ENCODE measurements around the gene SGSH. TPM values are rescaled to one million over a fixed set of nuclear protein-coding genes. Genes with fewer than 3 reads are reported as not detected.

Gene SGSH
- total RNA-seq, 4 donors from 2014 or later: 14.4 to 39.7 (median 38.4) TPM

DNA sequence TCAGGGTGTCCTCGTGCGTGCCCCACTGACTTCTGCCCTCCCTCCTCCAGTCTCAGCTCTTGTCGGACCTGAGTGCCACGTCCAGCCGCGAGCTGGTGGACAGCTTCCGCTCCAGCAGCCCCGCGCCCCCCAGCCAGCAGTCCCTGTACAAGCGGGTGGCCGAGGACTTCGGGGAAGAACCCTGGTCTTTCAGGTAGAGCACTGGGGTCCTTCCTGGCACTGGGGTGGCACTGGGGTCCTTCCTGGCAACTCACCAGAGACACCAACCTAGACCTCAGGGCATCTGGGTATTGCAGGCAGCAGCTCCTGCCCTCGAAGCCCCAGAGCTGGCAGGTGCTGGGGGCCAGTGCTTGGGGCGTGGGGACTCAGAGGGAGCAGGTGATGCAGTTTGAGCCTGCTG lies 25.0 kb downstream of the SGSH start:
- TF ChIP-seq CTCF (IDR thresholded peaks at IDR 0.05) (no peak), POLR2A (IDR thresholded peaks at IDR 0.05) (no peak)
- Histone ChIP-seq H3K9me3 (no peaks in the 10 kb centered on the region), H3K27ac (no peak overlapping the region), H3K27me3 (no peaks in the 10 kb centered on the region), H3K4me1 (no peaks in the 10 kb centered on the region), H3K4me3 (no peak overlapping the region), H3K36me3 (no peaks in the 10 kb centered on the region)
- intact Hi-C loops (cut with DNase I; ENCODE audit: low total_unique reads): no loop called here
- DNase-seq: no peak

GRCh38 chr17:80191865-80192661 lies 28.1 kb downstream of the SGSH start:
- Histone ChIP-seq H3K4me1 (no peaks in the 10 kb centered on the region), H3K4me3 (no peak overlapping the region), H3K27me3 (no peaks in the 10 kb centered on the region), H3K9me3 (no peaks in the 10 kb centered on the region), H3K27ac (no peak overlapping the region), H3K36me3 (no peaks in the 10 kb centered on the region)
- no peak for DNase-seq
- intact Hi-C loops (cut with DNase I; ENCODE audit: low total_unique reads): no loop called here
- TF ChIP-seq POLR2A (IDR thresholded peaks at IDR 0.05) (no peak), CTCF (IDR thresholded peaks at IDR 0.05) (no peak)

DNA sequence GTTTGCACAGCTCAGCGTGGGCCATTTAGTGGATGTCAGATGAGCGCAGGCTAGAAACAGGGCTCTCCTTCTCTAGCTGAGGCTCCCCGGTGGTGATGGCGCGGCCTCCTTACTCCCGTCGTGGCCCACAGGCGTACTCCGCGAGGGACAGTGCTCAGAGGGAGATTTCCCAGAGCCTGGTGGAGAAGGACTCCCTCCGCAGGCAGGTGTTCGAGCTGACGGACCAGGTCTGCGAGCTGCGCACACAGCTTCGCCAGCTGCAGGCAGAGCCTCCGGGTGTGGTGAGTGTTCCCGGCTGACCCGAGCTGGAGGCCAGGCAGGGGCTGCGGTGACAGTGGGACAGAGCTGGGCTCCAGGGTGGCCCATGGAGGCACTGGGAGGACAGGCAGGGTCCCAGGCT lies 28.9 kb downstream of the SGSH start:
- Histone ChIP-seq H3K9me3 (no peaks in the 10 kb centered on the region), H3K27me3 (no peaks in the 10 kb centered on the region), H3K4me1 (no peaks in the 10 kb centered on the region), H3K4me3 (no peak overlapping the region), H3K36me3 (no peaks in the 10 kb centered on the region), H3K27ac (no peak overlapping the region)
- TF ChIP-seq POLR2A (IDR thresholded peaks at IDR 0.05) (no peak), CTCF (IDR thresholded peaks at IDR 0.05) (no peak)
- intact Hi-C loops (cut with DNase I; ENCODE audit: low total_unique reads): no loop called here
- DNase-seq: no peak

- no peaks in the 10 kb centered on the region for H3K9me3 ChIP-seq
- intact Hi-C loops (cut with DNase I; ENCODE audit: low total_unique reads): no loop called here
- no peak overlapping the region for H3K27ac ChIP-seq
- no peak overlapping the region for H3K4me3 ChIP-seq
- H3K4me1 ChIP-seq: no peaks in the 10 kb centered on the region
- TF ChIP-seq CTCF (IDR thresholded peaks at IDR 0.05) (no peak), POLR2A (IDR thresholded peaks at IDR 0.05) (no peak)
- H3K36me3 ChIP-seq: no peaks in the 10 kb centered on the region
- H3K27me3 ChIP-seq: no peaks in the 10 kb centered on the region
- DNase-seq: no peak
Observed at GRCh38 chr17:80190716-80191115, 29.4 kb downstream of the SGSH start.

- no peak for DNase-seq
- no peaks in the 10 kb centered on the region for H3K9me3 ChIP-seq
- TF ChIP-seq POLR2A (IDR thresholded peaks at IDR 0.05) (no peak), CTCF (IDR thresholded peaks at IDR 0.05) (no peak)
- H3K27me3 ChIP-seq: no peaks in the 10 kb centered on the region
- H3K4me1 ChIP-seq: no peaks in the 10 kb centered on the region
- H3K36me3 ChIP-seq: no peaks in the 10 kb centered on the region
- intact Hi-C loops (cut with DNase I; ENCODE audit: low total_unique reads): no loop called here
- H3K4me3 ChIP-seq: no peak overlapping the region
- no peak overlapping the region for H3K27ac ChIP-seq
Observed at GRCh38 chr17:80189611-80190010, 30.5 kb downstream of the SGSH start.

Data from uterus (tissue), 4 donors.